Lower lobe of right lung (tissue), 2 donors: ENCODE measurements around the gene FCRL2. TPM values are rescaled to one million over a fixed set of nuclear protein-coding genes. Genes with fewer than 3 reads are reported as not detected.
A peak's percentile ranks its signal among the peaks of the same experiment; 100 is the strongest.

ENCODE experiments used
- ATAC-seq, 2 donors: fragments of 200-7000 bp; cut with Tn5 transposase; one replicate each; pipeline ENCODE4 v1.9.1; 2020 to 2022; ENCODE audit warnings: mild to moderate bottlenecking in 2 of 2, moderate library complexity in 2 of 2
- DNase-seq: peaks from one replicate; pipeline ENCODE4 v3.0.0-alpha.2; 2020
- H3K27ac ChIP-seq: fragments of 200-600 bp; one replicate; pipeline ENCODE4 v1.8.0; 2022
- H3K27me3 ChIP-seq: fragments of 200-600 bp; one replicate; pipeline ENCODE4 v1.8.0; 2022; ENCODE audit warnings: low read depth
- H3K36me3 ChIP-seq: fragments of 200-600 bp; one replicate; pipeline ENCODE4 v1.8.0; 2022; ENCODE audit warnings: mild to moderate bottlenecking
- H3K4me1 ChIP-seq: fragments of 200-600 bp; one replicate; pipeline ENCODE4 v1.8.0; 2022
- H3K4me3 ChIP-seq: fragments of 200-600 bp; one replicate; pipeline ENCODE4 v1.8.0; 2022; ENCODE audit warnings: mild to moderate bottlenecking
- H3K9me3 ChIP-seq: fragments of 200-600 bp; one replicate; pipeline ENCODE4 v1.8.0; 2022
- CTCF ChIP-seq: fragments of 200-600 bp; IDR thresholded peaks from one replicate; pipeline ENCODE4 v1.8.0; 2022; ENCODE audit warnings: antibody characterized with exemption, mild to moderate bottlenecking
- intact Hi-C: fragments of 100-400 bp; cut with DNase I; formaldehyde crosslinking; loops from one replicate; pipeline ENCODE4 v1.11.0; 2022
- total RNA-seq: library from RNA; stranded (reverse); fragmentation: NEBNext Ultra II Directional; extraction: Animal tissue kit (Norgen Biotek cat#: 25700); gene quantifications from one replicate; pipeline ENCODE4 v1.2.1, GENCODE V29; 2021
- donor health status: DM: no; HTN: yes; CAD: no; lungs with severe emphysema.

FCRL2 gene
- total RNA-seq, 1 donor from 2014 or later: 1.3 TPM

- Histone ChIP-seq H3K4me1 (no peaks in the 10 kb centered on the region), H3K27me3 (peaks cover 4% of the 10 kb centered on the region), H3K9me3 (no peaks in the 10 kb centered on the region), H3K36me3 (no peaks in the 10 kb centered on the region), H3K4me3 (no peak overlapping the region), H3K27ac (no peak overlapping the region)
- TF ChIP-seq CTCF: no peak
- ATAC-seq (peak in 1 of 2 donors; percentile 29), DNase-seq (no peak)
- intact Hi-C loops: no loop called here
These were observed 3.2 kb downstream of the FCRL2 start for GRCh38 chr1:157773493-157774350.

- DNase-seq: no peak
- H3K9me3 ChIP-seq: no peaks in the 10 kb centered on the region
- no peaks in the 10 kb centered on the region for H3K36me3 ChIP-seq
- no peak for TF ChIP-seq CTCF
- no peak for ATAC-seq
- no peak overlapping the region for H3K4me3 ChIP-seq
- H3K4me1 ChIP-seq: no peaks in the 10 kb centered on the region
- intact Hi-C loops: no loop called here
- no peak overlapping the region for H3K27ac ChIP-seq
- H3K27me3 ChIP-seq: peaks cover 4% of the 10 kb centered on the region
These were observed 5.1 kb downstream of the FCRL2 start for GRCh38 chr1:157771661-157772425.

- peaks cover 4% of the 10 kb centered on the region for H3K27me3 ChIP-seq
- no peaks in the 10 kb centered on the region for H3K36me3 ChIP-seq
- peak; percentile 18 for TF ChIP-seq CTCF
- intact Hi-C loops: no loop called here
- H3K4me1 ChIP-seq: no peaks in the 10 kb centered on the region
- DNase-seq (no peak), ATAC-seq (no peak)
- no peaks in the 10 kb centered on the region for H3K9me3 ChIP-seq
- H3K27ac ChIP-seq: no peak overlapping the region
- no peak overlapping the region for H3K4me3 ChIP-seq
These were observed 6.4 kb downstream of the FCRL2 start for GRCh38 chr1:157770442-157771043.

- Histone ChIP-seq H3K4me3 (no peak overlapping the region), H3K27me3 (peaks cover 4% of the 10 kb centered on the region), H3K27ac (no peak overlapping the region), H3K9me3 (no peaks in the 10 kb centered on the region), H3K4me1 (no peaks in the 10 kb centered on the region), H3K36me3 (no peaks in the 10 kb centered on the region)
- intact Hi-C loops: no loop called here
- DNase-seq (no peak), ATAC-seq (no peak)
- no peak for TF ChIP-seq CTCF
These were observed 10.1 kb downstream of the FCRL2 start for GRCh38 chr1:157766792-157767191.

GRCh38 chr1:157758018-157758417 is 18.9 kb downstream of the FCRL2 start:
- Histone ChIP-seq H3K4me3 (no peak overlapping the region), H3K4me1 (no peaks in the 10 kb centered on the region), H3K9me3 (no peaks in the 10 kb centered on the region), H3K27me3 (no peaks in the 10 kb centered on the region), H3K36me3 (no peaks in the 10 kb centered on the region), H3K27ac (no peak overlapping the region)
- no peak for ATAC-seq
- DNase-seq: no peak
- no peak for TF ChIP-seq CTCF
- intact Hi-C loops: no loop called here
